ENCODE measurements around the gene ZNG1F. TPM values are rescaled to one million over a fixed set of nuclear protein-coding genes. Genes with fewer than 3 reads are reported as not detected.
A peak's percentile ranks its signal among the peaks of the same experiment; 100 is the strongest.
"Not testable (repeated sequence)": the region's sequence is repeated elsewhere in the genome, so short reads cannot be mapped to it uniquely, and the experiment has no call there.

The ZNG1F gene
- total and polyA plus RNA-seq, 9 donors = 4.1 to 12.4 (median 5.6) TPM

- H3K9me3 ChIP-seq (replicated peaks; ENCODE audit: control insufficient read depth, low read depth, low read length) = not testable (repeated sequence)
- WGBS (ENCODE audit: insufficient coverage) = no CpG with 5 or more reads among the region's 13 CpGs
- peaks cover 22% of the 10 kb centered on the region for H3K27me3 ChIP-seq (ENCODE audit: control insufficient read depth, insufficient read depth, low read length)
These were observed 83.4 kb downstream of the ZNG1F start for GRCh38 chr9:41105557-41106253.

DNA sequence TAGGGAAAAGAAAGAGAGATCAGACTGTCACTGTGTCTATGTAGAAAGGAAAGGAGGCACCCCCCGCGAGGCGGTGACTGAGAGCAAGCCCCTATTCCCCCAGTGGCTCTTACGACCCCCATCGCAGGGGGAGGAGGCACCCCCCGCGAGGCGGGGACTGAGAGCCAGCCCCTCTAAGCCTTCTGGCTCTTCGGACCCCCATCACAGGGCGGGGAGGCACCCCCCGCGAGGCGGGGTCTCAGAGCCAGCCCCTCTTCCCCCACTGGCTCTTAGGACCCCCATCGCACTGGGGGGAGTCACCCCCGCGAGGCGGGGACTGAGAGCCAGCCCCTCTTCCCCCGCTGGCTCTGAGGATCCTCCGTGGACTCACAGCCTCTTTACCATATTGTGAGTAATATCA is 84.6 kb downstream of the ZNG1F start:
- not testable (repeated sequence) for DNase-seq; H3K4me1 ChIP-seq (ENCODE audit: control insufficient read depth, insufficient read depth, low read length); H3K27ac ChIP-seq (ENCODE audit: low read length); H3K9me3 ChIP-seq (replicated peaks; ENCODE audit: control insufficient read depth, low read depth, low read length); H3K4me3 ChIP-seq (ENCODE audit: low read length); H3K36me3 ChIP-seq (ENCODE audit: control insufficient read depth, insufficient read depth, low read length)
- peaks cover 22% of the 10 kb centered on the region for H3K27me3 ChIP-seq (ENCODE audit: control insufficient read depth, insufficient read depth, low read length)
- no CpG with 5 or more reads among the region's 19 CpGs for WGBS (ENCODE audit: insufficient coverage)

More at GRCh38 chr9:41105557-41106253, 83.4 kb downstream of the ZNG1F start:
- not testable (repeated sequence) for DNase-seq; H3K4me3 ChIP-seq (ENCODE audit: low read length); H3K4me1 ChIP-seq (ENCODE audit: control insufficient read depth, insufficient read depth, low read length); H3K27ac ChIP-seq (ENCODE audit: low read length); H3K36me3 ChIP-seq (ENCODE audit: control insufficient read depth, insufficient read depth, low read length)

DNA sequence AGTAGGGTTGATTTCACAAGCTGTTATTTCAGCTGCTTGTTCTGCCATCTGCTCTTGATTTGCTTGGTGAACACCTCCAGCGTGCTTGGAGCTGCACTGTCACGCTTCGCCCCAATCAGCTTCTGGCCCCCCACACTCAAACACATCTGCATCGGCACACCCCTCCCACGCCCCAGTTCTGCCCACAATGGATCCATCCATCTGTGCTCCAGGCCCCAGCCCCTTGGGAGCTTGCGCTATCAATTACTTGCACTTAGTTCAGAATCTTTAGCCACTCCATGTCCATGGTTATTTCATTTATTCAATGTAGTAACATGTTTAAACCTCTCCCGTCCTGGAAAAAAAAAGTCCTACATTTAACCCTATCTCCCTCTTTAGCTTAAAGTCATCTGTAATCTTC is 88.6 kb downstream of the ZNG1F start:
- H3K9me3 ChIP-seq (replicated peaks; ENCODE audit: control insufficient read depth, low read depth, low read length); H3K27me3 ChIP-seq (ENCODE audit: control insufficient read depth, insufficient read depth, low read length); H3K27ac ChIP-seq (ENCODE audit: low read length); H3K36me3 ChIP-seq (ENCODE audit: control insufficient read depth, insufficient read depth, low read length); H3K4me1 ChIP-seq (ENCODE audit: control insufficient read depth, insufficient read depth, low read length); H3K4me3 ChIP-seq (ENCODE audit: low read length); DNase-seq: not testable (repeated sequence)
- 34% methylated on average over 3 of the region's 7 CpGs for WGBS (ENCODE audit: insufficient coverage)

DNA sequence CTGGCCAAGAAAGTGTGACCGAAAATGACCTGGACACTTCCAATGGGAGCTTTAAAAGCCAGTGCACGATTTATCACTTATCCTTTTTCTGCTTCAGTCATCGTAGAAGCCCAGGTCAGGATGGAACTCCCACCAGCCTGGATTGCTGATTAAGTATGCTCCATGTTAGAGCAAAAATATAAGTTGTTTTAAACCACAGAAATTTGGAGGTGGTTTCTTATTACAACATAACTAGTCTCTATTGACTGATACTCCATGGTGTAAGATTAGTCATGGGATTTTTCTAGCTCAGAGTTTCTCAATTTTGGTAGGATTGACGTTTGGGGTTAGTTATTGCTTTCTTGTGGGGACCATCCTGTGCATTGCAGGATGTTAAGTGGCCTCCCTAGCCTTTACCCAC is 90.4 kb downstream of the ZNG1F start:
- not testable (repeated sequence) for H3K27me3 ChIP-seq (ENCODE audit: control insufficient read depth, insufficient read depth, low read length); DNase-seq; H3K36me3 ChIP-seq (ENCODE audit: control insufficient read depth, insufficient read depth, low read length); H3K4me1 ChIP-seq (ENCODE audit: control insufficient read depth, insufficient read depth, low read length); H3K4me3 ChIP-seq (ENCODE audit: low read length); H3K27ac ChIP-seq (ENCODE audit: low read length); H3K9me3 ChIP-seq (replicated peaks; ENCODE audit: control insufficient read depth, low read depth, low read length)
- 61% methylated on average over 2 of the region's 4 CpGs for WGBS (ENCODE audit: insufficient coverage)

GRCh38 chr9:41095060-41095459 is 94.1 kb downstream of the ZNG1F start:
- H3K27ac ChIP-seq (ENCODE audit: low read length); H3K9me3 ChIP-seq (replicated peaks; ENCODE audit: control insufficient read depth, low read depth, low read length); H3K4me3 ChIP-seq (ENCODE audit: low read length); H3K36me3 ChIP-seq (ENCODE audit: control insufficient read depth, insufficient read depth, low read length); H3K4me1 ChIP-seq (ENCODE audit: control insufficient read depth, insufficient read depth, low read length); DNase-seq; H3K27me3 ChIP-seq (ENCODE audit: control insufficient read depth, insufficient read depth, low read length): not testable (repeated sequence)
- WGBS (ENCODE audit: insufficient coverage) = no CpG with 5 or more reads among the region's 2 CpGs

DNA sequence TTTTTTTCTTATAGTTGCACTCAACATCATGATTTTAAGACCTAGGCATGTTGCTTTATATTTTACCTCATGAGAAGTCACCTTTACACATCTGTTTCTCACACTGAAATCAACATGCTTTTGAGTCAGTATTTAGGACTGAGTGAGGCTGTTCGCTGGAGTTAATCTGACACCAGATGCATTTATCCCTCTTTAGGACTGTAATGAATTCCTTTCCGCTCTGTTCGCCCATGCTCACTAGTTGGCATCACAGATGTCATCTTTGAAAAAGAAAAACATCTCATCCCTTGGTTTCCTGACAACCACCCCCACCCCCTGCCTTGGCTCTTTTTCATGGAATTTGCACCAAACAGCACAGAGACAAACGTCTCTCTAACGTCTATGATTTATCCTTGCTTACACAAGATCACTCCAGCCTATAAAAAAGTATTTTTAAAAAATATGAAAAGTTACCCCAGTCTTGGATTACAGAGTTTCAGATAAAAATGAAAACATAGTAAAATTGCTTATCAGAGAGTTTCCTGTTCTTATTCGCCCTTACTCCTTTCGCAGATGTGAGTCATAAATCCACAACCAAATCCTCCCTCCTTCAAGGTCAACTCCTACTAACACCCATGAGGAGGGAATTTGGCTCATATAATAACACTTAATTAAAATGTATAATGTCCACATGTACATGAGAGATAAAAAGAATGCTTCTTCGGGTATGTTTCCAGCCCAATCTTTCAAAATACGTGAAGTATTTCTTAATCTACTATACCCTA is 94.9 kb downstream of the ZNG1F start:
- H3K36me3 ChIP-seq (ENCODE audit: control insufficient read depth, insufficient read depth, low read length); H3K9me3 ChIP-seq (replicated peaks; ENCODE audit: control insufficient read depth, low read depth, low read length); H3K27me3 ChIP-seq (ENCODE audit: control insufficient read depth, insufficient read depth, low read length); H3K27ac ChIP-seq (ENCODE audit: low read length); H3K4me3 ChIP-seq (ENCODE audit: low read length); H3K4me1 ChIP-seq (ENCODE audit: control insufficient read depth, insufficient read depth, low read length): not testable (repeated sequence)
- WGBS (ENCODE audit: insufficient coverage) = no CpG with 5 or more reads among the region's 9 CpGs
- DNase-seq = peak; percentile 10

GRCh38 chr9:41090922-41091321 is 98.2 kb downstream of the ZNG1F start:
- not testable (repeated sequence) for H3K36me3 ChIP-seq (ENCODE audit: control insufficient read depth, insufficient read depth, low read length); DNase-seq; H3K27ac ChIP-seq (ENCODE audit: low read length); H3K27me3 ChIP-seq (ENCODE audit: control insufficient read depth, insufficient read depth, low read length); H3K9me3 ChIP-seq (replicated peaks; ENCODE audit: control insufficient read depth, low read depth, low read length); H3K4me1 ChIP-seq (ENCODE audit: control insufficient read depth, insufficient read depth, low read length); H3K4me3 ChIP-seq (ENCODE audit: low read length)

- not testable (repeated sequence) for H3K27ac ChIP-seq (ENCODE audit: low read length); H3K9me3 ChIP-seq (replicated peaks; ENCODE audit: control insufficient read depth, low read depth, low read length); H3K36me3 ChIP-seq (ENCODE audit: control insufficient read depth, insufficient read depth, low read length); H3K4me3 ChIP-seq (ENCODE audit: low read length); H3K4me1 ChIP-seq (ENCODE audit: control insufficient read depth, insufficient read depth, low read length); DNase-seq; H3K27me3 ChIP-seq (ENCODE audit: control insufficient read depth, insufficient read depth, low read length)
- WGBS (ENCODE audit: insufficient coverage) = no CpG with 5 or more reads among the region's 1 CpG
These were observed 98.7 kb downstream of the ZNG1F start for GRCh38 chr9:41090386-41090785.

DNA sequence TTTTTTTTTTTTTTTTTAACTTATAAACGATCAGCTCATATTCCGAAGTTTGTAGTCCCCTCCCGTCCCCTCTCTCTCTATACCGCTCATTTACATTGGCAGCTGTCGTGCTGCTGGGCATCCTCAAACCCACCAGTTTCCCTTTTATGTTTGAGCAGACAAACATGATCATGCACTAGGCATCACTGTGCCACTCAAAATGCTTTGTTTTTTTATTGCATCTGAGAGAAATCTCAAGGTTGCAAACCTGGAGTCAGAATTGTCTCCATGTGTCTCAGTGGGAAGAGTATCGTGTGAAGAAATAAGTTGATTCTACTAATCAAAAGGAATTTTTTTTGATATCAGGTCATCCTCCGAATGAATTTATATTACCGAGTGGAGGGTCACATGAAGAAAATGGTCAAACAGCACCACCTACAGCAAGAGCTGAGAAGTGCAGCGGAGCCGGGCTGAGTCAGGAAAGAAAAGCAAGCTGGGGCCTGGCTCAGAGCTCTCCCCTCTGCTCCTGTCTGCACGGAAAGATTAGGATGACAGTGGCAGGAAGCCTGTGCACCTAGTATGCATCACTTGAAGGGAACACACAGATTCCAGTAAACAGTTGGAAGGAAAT is 100.6 kb downstream of the ZNG1F start:
- not testable (repeated sequence) for H3K9me3 ChIP-seq (replicated peaks; ENCODE audit: control insufficient read depth, low read depth, low read length); H3K4me3 ChIP-seq (ENCODE audit: low read length); H3K27me3 ChIP-seq (ENCODE audit: control insufficient read depth, insufficient read depth, low read length); H3K4me1 ChIP-seq (ENCODE audit: control insufficient read depth, insufficient read depth, low read length); DNase-seq; H3K27ac ChIP-seq (ENCODE audit: low read length); H3K36me3 ChIP-seq (ENCODE audit: control insufficient read depth, insufficient read depth, low read length)
- 32% methylated on average over 4 of the region's 11 CpGs for WGBS (ENCODE audit: insufficient coverage)

GRCh38 chr9:41087929-41088328 is 101.2 kb downstream of the ZNG1F start:
- WGBS (ENCODE audit: insufficient coverage) = no CpG with 5 or more reads among the region's 5 CpGs
- H3K4me1 ChIP-seq (ENCODE audit: control insufficient read depth, insufficient read depth, low read length) = not testable (repeated sequence)

More at GRCh38 chr9:41087929-41088328, 101.2 kb downstream of the ZNG1F start:
- not testable (repeated sequence) for H3K27me3 ChIP-seq (ENCODE audit: control insufficient read depth, insufficient read depth, low read length); H3K4me3 ChIP-seq (ENCODE audit: low read length); H3K36me3 ChIP-seq (ENCODE audit: control insufficient read depth, insufficient read depth, low read length); DNase-seq; H3K27ac ChIP-seq (ENCODE audit: low read length); H3K9me3 ChIP-seq (replicated peaks; ENCODE audit: control insufficient read depth, low read depth, low read length)
